PC-9 (cell line): Measurements from ENCODE around the gene ARX. TPM values are rescaled to one million over a fixed set of nuclear protein-coding genes. Genes with fewer than 3 reads are reported as not detected.

ENCODE experiments used
- BruUV-seq: library from RNA; stranded (reverse); fragments of 400-500 nt; replicated peaks from 2 replicates; lab custom pipeline; 2021; lab: Mats Ljungman, UMichigan
- CTCF ChIA-PET: fragments of 300-600 bp; sonication (Branson Sonifier 250); formaldehyde crosslinking; loops from one replicate; lab custom pipeline; 2022; ENCODE audit warnings: antibody characterized with exemption; lab: Charles Lee
- POLR2A ChIA-PET: fragments of 300-600 bp; sonication (Branson Sonifier 250); formaldehyde crosslinking; loops from one replicate; lab custom pipeline; 2022; ENCODE audit warnings: antibody characterized with exemption; ENCODE audit not compliant: unreplicated experiment; lab: Charles Lee
- DNase-seq, 2 experiments: peaks; one replicate each; pipeline versions ENCODE4 v3.0.0 to v3.0.0-alpha.2; 2015 to 2022; ENCODE audit warnings: mixed read lengths in 1 of 2
- H2AFZ ChIP-seq: fragments of 200-600 bp; sonication (generic); 2 replicates; pipeline ENCODE4 v1.8.1; 2017; ENCODE audit warnings: antibody characterized with exemption
- H3F3A ChIP-seq: fragments of 200-600 bp; sonication (generic); 2 replicates; pipeline ENCODE4 v1.8.1; 2017; ENCODE audit warnings: antibody characterized with exemption, mild to moderate bottlenecking, low read depth; ENCODE audit not compliant: insufficient read depth
- H3K27ac ChIP-seq: fragments of 200-600 bp; sonication (generic); 2 replicates; pipeline ENCODE4 v1.6.1; 2016; ENCODE audit warnings: mixed run types
- H3K27me3 ChIP-seq: fragments of 200-600 bp; sonication (generic); 2 replicates; pipeline ENCODE4 v1.6.1; 2016; ENCODE audit warnings: low read depth, mixed run types; ENCODE audit not compliant: insufficient read depth
- H3K36me3 ChIP-seq: fragments of 200-600 bp; sonication (generic); 2 replicates; pipeline ENCODE4 v1.6.1; 2016; ENCODE audit warnings: low read depth, mixed run types
- H3K4me1 ChIP-seq: fragments of 200-600 bp; sonication (generic); replicated peaks from 2 replicates; pipeline ENCODE4 v1.6.1; 2016; ENCODE audit warnings: mixed run types; ENCODE audit not compliant: insufficient read depth
- H3K4me2 ChIP-seq: fragments of 200-600 bp; sonication (generic); 2 replicates; pipeline ENCODE4 v1.6.1; 2017; ENCODE audit warnings: mixed run types
- H3K4me3 ChIP-seq: fragments of 200-600 bp; sonication (generic); 2 replicates; pipeline ENCODE4 v1.6.1; 2016; ENCODE audit warnings: mixed run types
- H3K79me2 ChIP-seq: fragments of 200-600 bp; sonication (generic); 2 replicates; pipeline ENCODE4 v1.6.1; 2017; ENCODE audit warnings: low read depth, mixed run types
- H3K9me2 ChIP-seq: fragments of 200-600 bp; sonication (generic); 2 replicates; pipeline ENCODE4 v1.8.1; 2017; ENCODE audit warnings: mild to moderate bottlenecking; ENCODE audit not compliant: insufficient read depth
- H3K9me3 ChIP-seq: fragments of 200-600 bp; sonication (generic); 2 replicates; pipeline ENCODE4 v1.8.1; 2016; ENCODE audit warnings: low read depth; ENCODE audit not compliant: insufficient read depth
- H4K20me1 ChIP-seq: fragments of 200-600 bp; sonication (generic); 2 replicates; pipeline ENCODE4 v1.8.1; 2017; ENCODE audit not compliant: insufficient read depth
- CTCF ChIP-seq: fragments of 200-600 bp; sonication (generic); conservative IDR thresholded peaks from 2 replicates; pipeline ENCODE4 v1.6.1; 2017; ENCODE audit warnings: mixed run types, antibody characterized with exemption, mild to moderate bottlenecking, moderate library complexity
- EZH2 ChIP-seq: fragments of 200-600 bp; sonication (generic); IDR thresholded peaks from 2 replicates; pipeline ENCODE4 v1.8.0; 2017; ENCODE audit warnings: antibody characterized with exemption, low read depth
- intact Hi-C: fragments of 100-400 bp; cut with micrococcal nuclease; formaldehyde crosslinking; loops from one replicate; pipeline ENCODE4 v1.10.0; 2022; ENCODE audit not compliant: unreplicated experiment
- total RNA-seq: library from RNA; stranded (reverse); gene quantifications from 2 replicates; pipeline ENCODE4 v1.2.3, GENCODE V29; 2021

The ARX gene
- total RNA-seq, 1 experiment from 2014 or later, result not detected

- POLR2A ChIA-PET, result no interaction called here
- intact Hi-C loops, result no loop called here
These were observed 23.3 kb upstream of the ARX start for GRCh38 chrX:25039036-25039435.

GRCh38 chrX:25034889-25035288, 19.1 kb upstream of the ARX start:
- Histone ChIP-seq H3K4me3 (no peak overlapping the region), H3K4me2 (no peak overlapping the region), H3K9me2 (no peaks in the 10 kb centered on the region), H3K79me2 (no peaks in the 10 kb centered on the region), H3K27me3 (no peaks in the 10 kb centered on the region), H3K36me3 (no peaks in the 10 kb centered on the region), H3K27ac (no peak overlapping the region), H3F3A (no peaks in the 10 kb centered on the region), H2AFZ (no peak overlapping the region), H3K9me3 (no peaks in the 10 kb centered on the region), H3K4me1 (no peaks in the 10 kb centered on the region), H4K20me1 (no peaks in the 10 kb centered on the region)
- intact Hi-C loops, result no loop called here
- no peak for DNase-seq
- ChIA-PET CTCF (no interaction called here), POLR2A (no interaction called here)
- no peak for TF ChIP-seq CTCF
- no peak for TF ChIP-seq EZH2
- BruUV-seq, result no TSS peak

More at GRCh38 chrX:25039036-25039435, 23.3 kb upstream of the ARX start:
- CTCF ChIA-PET, result no interaction called here
- no peaks in the 10 kb centered on the region for H3K9me3 ChIP-seq
- no peaks in the 10 kb centered on the region for H3K4me1 ChIP-seq
- no peak overlapping the region for H3K4me2 ChIP-seq
- H3K9me2 ChIP-seq, result no peaks in the 10 kb centered on the region
- no peaks in the 10 kb centered on the region for H3K27me3 ChIP-seq
- H2AFZ ChIP-seq, result no peak overlapping the region
- no peaks in the 10 kb centered on the region for H3K36me3 ChIP-seq
- H3K79me2 ChIP-seq, result no peaks in the 10 kb centered on the region
- H3K27ac ChIP-seq, result no peak overlapping the region
- no TSS peak for BruUV-seq
- H3K4me3 ChIP-seq, result no peak overlapping the region
- TF ChIP-seq CTCF (no peak), EZH2 (no peak)
- no peaks in the 10 kb centered on the region for H4K20me1 ChIP-seq
- no peaks in the 10 kb centered on the region for H3F3A ChIP-seq
- no peak for DNase-seq

GRCh38 chrX:25029288-25029825, 13.6 kb upstream of the ARX start:
- ChIA-PET POLR2A (no interaction called here), CTCF (interaction anchor here (0.7 kb wide), 1 partner anchor 34 kb away, joined by 3 read pairs; no protein-coding TSS in a partner anchor)
- H3K27me3 ChIP-seq, result no peaks in the 10 kb centered on the region
- no peak overlapping the region for H3K27ac ChIP-seq
- no peak overlapping the region for H3K4me2 ChIP-seq
- no peaks in the 10 kb centered on the region for H3K36me3 ChIP-seq
- intact Hi-C loops, result no loop called here
- H3K79me2 ChIP-seq, result no peaks in the 10 kb centered on the region
- H3K9me2 ChIP-seq, result no peaks in the 10 kb centered on the region
- no TSS peak for BruUV-seq
- no peak overlapping the region for H2AFZ ChIP-seq
- TF ChIP-seq CTCF, result no peak
- no peak for TF ChIP-seq EZH2
- no peaks in the 10 kb centered on the region for H4K20me1 ChIP-seq
- H3K9me3 ChIP-seq, result no peaks in the 10 kb centered on the region
- H3K4me3 ChIP-seq, result no peak overlapping the region
- no peaks in the 10 kb centered on the region for H3F3A ChIP-seq
- H3K4me1 ChIP-seq, result peaks cover 8% of the 10 kb centered on the region; the same call in 1 of the 2 replicates
- DNase-seq, result no peak
